ENCODE data around the gene ITGA7. TPM values are rescaled to one million over a fixed set of nuclear protein-coding genes. Genes with fewer than 3 reads are reported as not detected.

ITGA7 gene
- total RNA-seq, 1 donor from 2014 or later: 26.5 TPM

GRCh38 chr12:55658635-55659391 lies 48.9 kb downstream of the ITGA7 start:
- H3K27me3 Mint-ChIP-seq (ENCODE audit: low read depth, unreplicated experiment): peaks cover 27% of the 10 kb centered on the region
- no peaks in the 10 kb centered on the region for H4K20me1 ChIP-seq (ENCODE audit: insufficient read depth, low read length)
- H3K9ac ChIP-seq (ENCODE audit: low read length): no peak overlapping the region
- peaks cover 10% of the 10 kb centered on the region for H3K27me3 ChIP-seq (ENCODE audit: insufficient read depth, low read length)
- no peaks in the 10 kb centered on the region for H3K79me2 ChIP-seq (ENCODE audit: insufficient read depth, low read length)
- no peaks in the 10 kb centered on the region for H3K9me3 Mint-ChIP-seq (ENCODE audit: unreplicated experiment)
- H3K4me1 Mint-ChIP-seq (ENCODE audit: low read depth, unreplicated experiment): no peaks in the 10 kb centered on the region
- DNase-seq (ENCODE audit: low read depth) (no peak), FAIRE-seq (no peak)
- no peak overlapping the region for H3K27ac Mint-ChIP-seq (ENCODE audit: unreplicated experiment)
- H3K9me3 ChIP-seq (ENCODE audit: insufficient read depth, low read depth, low read length): no peaks in the 10 kb centered on the region
- no peak overlapping the region for H3K4me3 Mint-ChIP-seq (ENCODE audit: unreplicated experiment)
- H3K36me3 Mint-ChIP-seq (ENCODE audit: low read depth, unreplicated experiment): no peaks in the 10 kb centered on the region
- no peak overlapping the region for H3K4me3 ChIP-seq (ENCODE audit: insufficient read depth, low read depth, low read length)
- no peak overlapping the region for H3K4me2 ChIP-seq (ENCODE audit: low read length)
- no peak overlapping the region for H2AFZ ChIP-seq (ENCODE audit: low read depth, low read length)
- H3K27ac ChIP-seq (ENCODE audit: low read depth, low read length): no peak overlapping the region
- no peaks in the 10 kb centered on the region for H3K4me1 ChIP-seq (ENCODE audit: insufficient read depth, low read length)
- H3K36me3 ChIP-seq (ENCODE audit: insufficient read depth, low read length): no peaks in the 10 kb centered on the region
- TF ChIP-seq CTCF (IDR thresholded peaks at IDR 0.05; ENCODE audit: insufficient read depth, low read depth, low read length) (no peak), EZH2 (IDR thresholded peaks at IDR 0.05; ENCODE audit: insufficient read depth, low read length) (no peak)

GRCh38 chr12:55658212-55658611 lies 49.5 kb downstream of the ITGA7 start:
- Histone ChIP-seq H3K4me1 (ENCODE audit: insufficient read depth, low read length) (no peaks in the 10 kb centered on the region), H3K79me2 (ENCODE audit: insufficient read depth, low read length) (no peaks in the 10 kb centered on the region), H4K20me1 (ENCODE audit: insufficient read depth, low read length) (no peaks in the 10 kb centered on the region), H2AFZ (ENCODE audit: low read depth, low read length) (no peak overlapping the region), H3K27me3 (ENCODE audit: insufficient read depth, low read length) (peaks cover 10% of the 10 kb centered on the region), H3K27ac (ENCODE audit: low read depth, low read length) (no peak overlapping the region), H3K4me2 (ENCODE audit: low read length) (no peak overlapping the region), H3K9ac (ENCODE audit: low read length) (no peak overlapping the region), H3K4me3 (ENCODE audit: insufficient read depth, low read depth, low read length) (no peak overlapping the region), H3K9me3 (ENCODE audit: insufficient read depth, low read depth, low read length) (no peaks in the 10 kb centered on the region), H3K36me3 (ENCODE audit: insufficient read depth, low read length) (no peaks in the 10 kb centered on the region)
- DNase-seq (ENCODE audit: low read depth): no peak
- Mint-ChIP-seq H3K36me3 (ENCODE audit: low read depth, unreplicated experiment) (no peaks in the 10 kb centered on the region), H3K4me3 (ENCODE audit: unreplicated experiment) (no peak overlapping the region), H3K4me1 (ENCODE audit: low read depth, unreplicated experiment) (no peaks in the 10 kb centered on the region), H3K27me3 (ENCODE audit: low read depth, unreplicated experiment) (peaks cover 27% of the 10 kb centered on the region), H3K9me3 (ENCODE audit: unreplicated experiment) (no peaks in the 10 kb centered on the region), H3K27ac (ENCODE audit: unreplicated experiment) (no peak overlapping the region)
- no peak for FAIRE-seq
- TF ChIP-seq EZH2 (IDR thresholded peaks at IDR 0.05; ENCODE audit: insufficient read depth, low read length): no peak

GRCh38 chr12:55657212-55657611 lies 50.5 kb downstream of the ITGA7 start:
- Histone ChIP-seq H3K4me1 (ENCODE audit: insufficient read depth, low read length) (no peaks in the 10 kb centered on the region), H3K9ac (ENCODE audit: low read length) (no peak overlapping the region), H3K27ac (ENCODE audit: low read depth, low read length) (no peak overlapping the region), H3K9me3 (ENCODE audit: insufficient read depth, low read depth, low read length) (no peaks in the 10 kb centered on the region), H3K79me2 (ENCODE audit: insufficient read depth, low read length) (no peaks in the 10 kb centered on the region), H3K36me3 (ENCODE audit: insufficient read depth, low read length) (no peaks in the 10 kb centered on the region), H3K27me3 (ENCODE audit: insufficient read depth, low read length) (peaks cover 6% of the 10 kb centered on the region), H3K4me3 (ENCODE audit: insufficient read depth, low read depth, low read length) (no peak overlapping the region), H3K4me2 (ENCODE audit: low read length) (no peak overlapping the region), H4K20me1 (ENCODE audit: insufficient read depth, low read length) (no peaks in the 10 kb centered on the region), H2AFZ (ENCODE audit: low read depth, low read length) (no peak overlapping the region)
- no peaks in the 10 kb centered on the region for H3K4me1 Mint-ChIP-seq (ENCODE audit: low read depth, unreplicated experiment)
- FAIRE-seq (no peak), DNase-seq (ENCODE audit: low read depth) (no peak)
- H3K27ac Mint-ChIP-seq (ENCODE audit: unreplicated experiment): no peak overlapping the region
- no peak for TF ChIP-seq CTCF (IDR thresholded peaks at IDR 0.05; ENCODE audit: insufficient read depth, low read depth, low read length)
- TF ChIP-seq EZH2 (IDR thresholded peaks at IDR 0.05; ENCODE audit: insufficient read depth, low read length): no peak
- H3K4me3 Mint-ChIP-seq (ENCODE audit: unreplicated experiment): no peak overlapping the region
- H3K9me3 Mint-ChIP-seq (ENCODE audit: unreplicated experiment): no peaks in the 10 kb centered on the region
- no peaks in the 10 kb centered on the region for H3K36me3 Mint-ChIP-seq (ENCODE audit: low read depth, unreplicated experiment)
- H3K27me3 Mint-ChIP-seq (ENCODE audit: low read depth, unreplicated experiment): peaks cover 27% of the 10 kb centered on the region

Data from astrocyte (in vitro differentiated cells and primary cell).